ENCODE measurements around the gene CNOT2.

The CNOT2 gene

DNA sequence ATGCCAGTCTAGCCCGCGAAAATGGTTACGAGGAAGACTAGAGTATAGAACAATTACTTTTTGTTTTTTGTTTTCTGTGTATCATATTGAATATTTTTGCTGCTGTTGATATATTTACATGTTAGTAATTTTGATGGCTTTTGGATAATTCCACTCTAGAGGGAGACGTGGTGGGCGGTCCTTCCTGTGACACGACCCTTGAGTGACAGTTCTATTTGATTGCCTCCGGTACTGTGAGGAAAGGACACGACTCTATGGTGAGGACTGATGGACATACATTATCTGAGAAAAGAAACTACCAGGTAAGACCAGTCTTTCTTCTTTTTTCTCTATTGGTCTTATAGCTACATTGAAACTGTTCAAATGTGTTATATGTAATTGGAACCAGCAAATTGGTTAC is 34.7 kb downstream of the CNOT2 start (continued):
- TF ChIP-seq, protein P1, sequence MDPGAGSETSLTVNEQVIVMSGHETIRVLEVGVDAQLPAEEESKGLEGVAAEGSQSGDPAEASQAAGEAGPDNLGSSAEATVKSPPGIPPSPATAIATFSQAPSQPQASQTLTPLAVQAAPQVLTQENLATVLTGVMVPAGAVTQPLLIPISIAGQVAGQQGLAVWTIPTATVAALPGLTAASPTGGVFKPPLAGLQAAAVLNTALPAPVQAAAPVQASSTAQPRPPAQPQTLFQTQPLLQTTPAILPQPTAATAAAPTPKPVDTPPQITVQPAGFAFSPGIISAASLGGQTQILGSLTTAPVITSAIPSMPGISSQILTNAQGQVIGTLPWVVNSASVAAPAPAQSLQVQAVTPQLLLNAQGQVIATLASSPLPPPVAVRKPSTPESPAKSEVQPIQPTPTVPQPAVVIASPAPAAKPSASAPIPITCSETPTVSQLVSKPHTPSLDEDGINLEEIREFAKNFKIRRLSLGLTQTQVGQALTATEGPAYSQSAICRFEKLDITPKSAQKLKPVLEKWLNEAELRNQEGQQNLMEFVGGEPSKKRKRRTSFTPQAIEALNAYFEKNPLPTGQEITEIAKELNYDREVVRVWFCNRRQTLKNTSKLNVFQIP (CRISPR knock-in tag; IDR thresholded peaks at IDR 0.05; ENCODE audit: borderline replicate concordance, low read depth) = no peak

DNA sequence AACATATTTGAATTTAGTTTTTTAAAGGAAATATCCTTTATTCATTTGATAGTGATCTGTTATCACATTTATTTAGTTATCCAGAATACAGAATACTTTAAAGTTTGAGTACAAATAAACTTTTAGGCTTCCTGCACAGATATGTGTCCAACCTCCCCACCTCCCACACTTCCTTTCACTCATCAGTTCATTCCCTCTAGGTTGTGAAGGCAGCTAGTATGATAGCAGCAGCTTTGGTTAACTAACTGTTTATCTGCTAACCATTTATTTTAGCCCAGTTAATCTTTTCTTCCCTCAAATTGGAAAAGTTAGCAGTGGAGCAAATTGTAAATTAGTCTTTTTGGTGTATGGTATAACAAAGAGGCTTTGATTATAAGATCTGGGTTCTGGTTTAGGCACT is 35.7 kb downstream of the CNOT2 start:
- no peak for TF ChIP-seq PPARA (CRISPR knock-in tag; IDR thresholded peaks at IDR 0.05; ENCODE audit: borderline replicate concordance)
- TF ChIP-seq BACH2 (CRISPR knock-in tag; IDR thresholded peaks at IDR 0.05; ENCODE audit: borderline replicate concordance) = no peak
- no peak for TF ChIP-seq ISL1 (CRISPR knock-in tag; IDR thresholded peaks at IDR 0.05)
- TF ChIP-seq TOX (CRISPR knock-in tag; IDR thresholded peaks at IDR 0.05; ENCODE audit: borderline replicate concordance) = no peak
- no peak for TF ChIP-seq ZNF70 (CRISPR knock-in tag; IDR thresholded peaks at IDR 0.05)
- TF ChIP-seq, protein P2, sequence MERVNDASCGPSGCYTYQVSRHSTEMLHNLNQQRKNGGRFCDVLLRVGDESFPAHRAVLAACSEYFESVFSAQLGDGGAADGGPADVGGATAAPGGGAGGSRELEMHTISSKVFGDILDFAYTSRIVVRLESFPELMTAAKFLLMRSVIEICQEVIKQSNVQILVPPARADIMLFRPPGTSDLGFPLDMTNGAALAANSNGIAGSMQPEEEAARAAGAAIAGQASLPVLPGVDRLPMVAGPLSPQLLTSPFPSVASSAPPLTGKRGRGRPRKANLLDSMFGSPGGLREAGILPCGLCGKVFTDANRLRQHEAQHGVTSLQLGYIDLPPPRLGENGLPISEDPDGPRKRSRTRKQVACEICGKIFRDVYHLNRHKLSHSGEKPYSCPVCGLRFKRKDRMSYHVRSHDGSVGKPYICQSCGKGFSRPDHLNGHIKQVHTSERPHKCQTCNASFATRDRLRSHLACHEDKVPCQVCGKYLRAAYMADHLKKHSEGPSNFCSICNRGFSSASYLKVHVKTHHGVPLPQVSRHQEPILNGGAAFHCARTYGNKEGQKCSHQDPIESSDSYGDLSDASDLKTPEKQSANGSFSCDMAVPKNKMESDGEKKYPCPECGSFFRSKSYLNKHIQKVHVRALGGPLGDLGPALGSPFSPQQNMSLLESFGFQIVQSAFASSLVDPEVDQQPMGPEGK (CRISPR knock-in tag; IDR thresholded peaks at IDR 0.05; ENCODE audit: borderline replicate concordance) = no peak
- TF ChIP-seq ZFP30 (CRISPR knock-in tag; IDR thresholded peaks at IDR 0.05) = no peak
- TF ChIP-seq, protein P3, sequence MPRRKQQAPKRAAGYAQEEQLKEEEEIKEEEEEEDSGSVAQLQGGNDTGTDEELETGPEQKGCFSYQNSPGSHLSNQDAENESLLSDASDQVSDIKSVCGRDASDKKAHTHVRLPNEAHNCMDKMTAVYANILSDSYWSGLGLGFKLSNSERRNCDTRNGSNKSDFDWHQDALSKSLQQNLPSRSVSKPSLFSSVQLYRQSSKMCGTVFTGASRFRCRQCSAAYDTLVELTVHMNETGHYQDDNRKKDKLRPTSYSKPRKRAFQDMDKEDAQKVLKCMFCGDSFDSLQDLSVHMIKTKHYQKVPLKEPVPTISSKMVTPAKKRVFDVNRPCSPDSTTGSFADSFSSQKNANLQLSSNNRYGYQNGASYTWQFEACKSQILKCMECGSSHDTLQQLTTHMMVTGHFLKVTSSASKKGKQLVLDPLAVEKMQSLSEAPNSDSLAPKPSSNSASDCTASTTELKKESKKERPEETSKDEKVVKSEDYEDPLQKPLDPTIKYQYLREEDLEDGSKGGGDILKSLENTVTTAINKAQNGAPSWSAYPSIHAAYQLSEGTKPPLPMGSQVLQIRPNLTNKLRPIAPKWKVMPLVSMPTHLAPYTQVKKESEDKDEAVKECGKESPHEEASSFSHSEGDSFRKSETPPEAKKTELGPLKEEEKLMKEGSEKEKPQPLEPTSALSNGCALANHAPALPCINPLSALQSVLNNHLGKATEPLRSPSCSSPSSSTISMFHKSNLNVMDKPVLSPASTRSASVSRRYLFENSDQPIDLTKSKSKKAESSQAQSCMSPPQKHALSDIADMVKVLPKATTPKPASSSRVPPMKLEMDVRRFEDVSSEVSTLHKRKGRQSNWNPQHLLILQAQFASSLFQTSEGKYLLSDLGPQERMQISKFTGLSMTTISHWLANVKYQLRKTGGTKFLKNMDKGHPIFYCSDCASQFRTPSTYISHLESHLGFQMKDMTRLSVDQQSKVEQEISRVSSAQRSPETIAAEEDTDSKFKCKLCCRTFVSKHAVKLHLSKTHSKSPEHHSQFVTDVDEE (CRISPR knock-in tag; IDR thresholded peaks at IDR 0.05) = no peak
- TF ChIP-seq SNAI2 (CRISPR knock-in tag; IDR thresholded peaks at IDR 0.05) = no peak
- TF ChIP-seq TCF4 (CRISPR knock-in tag; IDR thresholded peaks at IDR 0.05; ENCODE audit: borderline replicate concordance) = no peak
- TF ChIP-seq, protein P1 (CRISPR knock-in tag; IDR thresholded peaks at IDR 0.05; ENCODE audit: borderline replicate concordance, low read depth) = no peak
- TF ChIP-seq, protein P4, sequence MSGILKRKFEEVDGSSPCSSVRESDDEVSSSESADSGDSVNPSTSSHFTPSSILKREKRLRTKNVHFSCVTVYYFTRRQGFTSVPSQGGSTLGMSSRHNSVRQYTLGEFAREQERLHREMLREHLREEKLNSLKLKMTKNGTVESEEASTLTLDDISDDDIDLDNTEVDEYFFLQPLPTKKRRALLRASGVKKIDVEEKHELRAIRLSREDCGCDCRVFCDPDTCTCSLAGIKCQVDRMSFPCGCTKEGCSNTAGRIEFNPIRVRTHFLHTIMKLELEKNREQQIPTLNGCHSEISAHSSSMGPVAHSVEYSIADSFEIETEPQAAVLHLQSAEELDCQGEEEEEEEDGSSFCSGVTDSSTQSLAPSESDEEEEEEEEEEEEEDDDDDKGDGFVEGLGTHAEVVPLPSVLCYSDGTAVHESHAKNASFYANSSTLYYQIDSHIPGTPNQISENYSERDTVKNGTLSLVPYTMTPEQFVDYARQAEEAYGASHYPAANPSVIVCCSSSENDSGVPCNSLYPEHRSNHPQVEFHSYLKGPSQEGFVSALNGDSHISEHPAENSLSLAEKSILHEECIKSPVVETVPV (CRISPR knock-in tag; IDR thresholded peaks at IDR 0.05) = no peak
- TF ChIP-seq GLIS3 (CRISPR knock-in tag; IDR thresholded peaks at IDR 0.05) = no peak
- no peak for TF ChIP-seq ZC3H10 (CRISPR knock-in tag; IDR thresholded peaks at IDR 0.05)
- ATAC-seq = no peak

DNA sequence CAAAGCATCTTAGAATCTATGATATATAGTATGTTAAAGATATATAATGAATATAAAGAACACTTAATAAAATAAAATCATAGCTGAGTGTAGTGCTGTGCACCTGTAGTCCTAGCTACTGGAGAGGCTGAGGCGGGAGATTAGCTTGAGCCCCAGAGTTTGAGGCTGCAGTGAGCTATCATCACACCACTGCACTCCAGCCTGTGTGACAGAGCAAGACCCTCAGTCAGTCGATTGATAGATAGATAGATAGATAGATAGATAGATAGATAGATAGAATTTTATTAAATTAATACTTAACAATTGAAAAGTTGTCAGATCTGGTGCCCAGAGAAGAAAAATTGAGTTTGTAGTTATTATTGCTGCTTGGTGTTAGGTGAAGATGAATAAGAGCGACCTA is 40.0 kb downstream of the CNOT2 start:
- no peak for TF ChIP-seq ZC3H10 (CRISPR knock-in tag; IDR thresholded peaks at IDR 0.05)
- TF ChIP-seq BACH2 (CRISPR knock-in tag; IDR thresholded peaks at IDR 0.05; ENCODE audit: borderline replicate concordance) = no peak
- TF ChIP-seq, protein P2 (CRISPR knock-in tag; IDR thresholded peaks at IDR 0.05; ENCODE audit: borderline replicate concordance) = no peak
- TF ChIP-seq, protein P4 (CRISPR knock-in tag; IDR thresholded peaks at IDR 0.05) = no peak
- no peak for TF ChIP-seq SNAI2 (CRISPR knock-in tag; IDR thresholded peaks at IDR 0.05)
- no peak for ATAC-seq

All from SK-N-SH treated with all-trans-retinoic acid at 6 μM for 48 hours (cell line).